HG02938 (cell line): ENCODE measurements around the gene MYL9.

Source experiments
- ATAC-seq: cut with Tn5 transposase; IDR thresholded peaks from one replicate; pipeline ENCODE4 v1.9.1; 2021; ENCODE audit warnings: mild to moderate bottlenecking, moderate library complexity; ENCODE audit not compliant: unreplicated experiment

MYL9 gene

DNA sequence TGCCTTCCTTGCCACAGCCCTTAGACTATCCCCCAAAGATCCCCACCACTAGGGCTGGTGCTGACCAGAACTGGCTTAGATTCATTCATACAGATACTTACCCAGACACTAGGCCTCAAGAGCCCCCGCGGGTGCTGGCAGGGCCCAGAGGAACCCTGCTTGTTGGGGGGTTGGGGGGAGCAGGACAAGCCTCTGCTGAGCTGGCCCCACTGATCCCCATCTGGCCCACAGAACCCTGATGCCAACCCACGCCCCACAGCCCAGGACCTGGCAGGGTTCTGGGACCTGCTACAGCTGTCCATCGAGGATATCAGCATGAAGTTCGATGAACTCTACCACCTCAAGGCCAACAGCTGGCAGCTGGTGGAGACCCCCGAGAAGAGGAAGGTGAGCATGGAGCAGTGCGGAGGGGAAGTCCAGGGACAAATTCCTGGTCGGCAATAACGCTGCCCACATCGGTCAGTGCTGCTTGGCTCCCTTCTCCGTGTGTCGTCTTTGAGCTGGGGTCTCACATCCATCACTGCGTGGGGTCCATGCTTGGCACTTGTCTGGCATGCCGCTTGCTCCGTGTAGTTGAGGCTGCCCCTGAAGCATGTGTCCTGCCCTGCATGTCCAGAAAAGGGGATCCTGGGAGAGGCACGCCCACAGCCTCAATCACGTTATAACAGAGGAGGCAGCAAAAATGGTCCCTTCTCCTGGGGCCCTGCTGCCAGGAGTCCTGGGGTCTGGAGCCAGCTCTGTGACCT lies 15.5 kb upstream of the MYL9 start:
- no peak for ATAC-seq

DNA sequence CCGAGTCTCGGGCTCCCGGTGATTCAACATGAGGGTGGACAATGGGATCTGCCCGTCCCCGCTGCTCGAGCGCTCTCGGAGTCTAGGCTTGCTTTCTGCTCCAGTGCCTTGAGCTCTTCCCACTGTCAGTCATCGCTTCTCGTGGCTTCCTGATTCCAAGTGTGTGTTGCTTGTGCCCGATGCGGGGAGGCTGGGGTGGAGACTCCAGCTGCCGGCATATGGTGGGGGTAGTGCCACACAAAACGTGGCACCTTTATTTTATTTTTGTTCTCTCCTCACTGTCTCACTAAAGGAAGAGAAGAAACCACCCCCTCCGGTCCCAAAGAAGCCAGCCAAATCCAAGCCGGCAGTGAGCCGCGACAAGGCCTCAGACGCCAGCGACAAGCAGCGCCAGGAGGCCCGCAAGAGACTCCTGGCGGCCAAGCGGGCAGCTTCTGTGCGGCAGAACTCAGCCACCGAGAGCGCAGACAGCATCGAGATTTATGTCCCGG lies 14.8 kb upstream of the MYL9 start:
- no peak for ATAC-seq

DNA sequence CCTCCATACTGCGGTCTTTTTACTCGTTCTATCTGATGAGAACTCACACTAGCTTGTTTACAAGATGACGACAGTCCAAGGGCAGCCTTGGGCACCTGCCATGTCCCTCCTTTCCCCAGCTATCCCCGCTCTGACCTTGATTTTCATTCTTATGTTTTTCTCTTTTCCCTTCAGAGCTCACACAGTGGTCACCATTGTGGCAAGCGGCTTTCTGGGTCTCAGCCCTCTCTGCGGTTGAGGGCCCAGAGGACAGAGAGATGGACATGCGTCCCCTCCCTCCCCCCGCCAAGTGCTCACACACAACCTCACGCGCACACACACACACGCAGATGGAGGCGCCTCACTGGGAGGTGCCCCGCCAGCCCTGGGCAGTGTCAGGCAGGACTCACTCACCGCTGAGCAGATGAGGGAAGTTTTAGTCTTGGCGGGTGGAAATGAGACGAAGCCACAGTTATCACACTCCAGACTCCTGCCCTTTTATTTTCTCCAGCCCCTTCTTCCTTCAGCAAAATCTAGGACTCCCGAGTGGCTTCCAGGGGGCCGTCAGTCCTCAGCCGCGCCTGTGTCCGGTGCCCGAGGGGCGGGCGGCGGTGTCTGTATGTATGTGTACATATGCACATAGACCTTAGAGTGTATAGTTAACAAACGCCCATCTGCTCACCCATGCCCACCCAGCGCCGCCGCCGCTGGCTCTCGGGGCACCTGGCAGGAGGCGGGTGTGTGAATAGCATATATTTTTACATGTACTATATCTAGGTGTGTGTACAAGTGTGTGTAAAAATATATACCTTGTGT lies 13.8 kb upstream of the MYL9 start:
- no peak for ATAC-seq

DNA sequence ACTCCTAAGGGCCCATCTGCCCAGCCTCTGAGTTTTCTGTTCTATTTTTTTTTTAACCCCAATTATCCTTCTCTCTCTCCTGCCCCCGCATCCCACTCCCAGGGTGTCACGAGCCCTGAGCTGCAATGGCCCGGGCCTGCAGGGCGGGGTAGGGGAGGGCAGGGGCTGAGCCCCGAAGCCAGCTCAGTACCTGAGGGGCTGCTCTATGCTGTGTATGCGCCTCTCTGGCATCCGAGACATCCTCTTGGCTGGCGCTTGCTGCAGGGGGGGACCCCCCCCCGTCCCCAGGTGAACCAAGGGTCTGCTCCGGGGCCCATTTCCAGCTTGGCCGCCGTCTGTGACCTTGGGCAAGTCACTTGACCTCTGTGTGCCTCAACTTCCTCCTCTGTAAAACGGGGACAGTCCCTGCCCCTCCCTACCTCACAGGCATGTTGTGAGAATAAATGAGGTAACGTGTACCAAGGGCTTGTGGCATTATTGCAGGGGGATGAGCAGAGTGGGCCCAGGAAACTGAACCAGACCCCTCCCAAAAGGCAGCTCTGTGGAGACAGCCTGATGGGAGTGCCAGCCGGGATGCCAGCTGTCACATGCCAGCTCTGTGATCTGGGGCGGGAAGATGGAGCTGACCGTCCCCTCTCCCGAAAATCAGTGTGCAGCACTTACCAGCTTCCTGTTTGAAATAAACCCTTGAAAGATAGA lies 13.0 kb upstream of the MYL9 start:
- no peak for ATAC-seq

DNA sequence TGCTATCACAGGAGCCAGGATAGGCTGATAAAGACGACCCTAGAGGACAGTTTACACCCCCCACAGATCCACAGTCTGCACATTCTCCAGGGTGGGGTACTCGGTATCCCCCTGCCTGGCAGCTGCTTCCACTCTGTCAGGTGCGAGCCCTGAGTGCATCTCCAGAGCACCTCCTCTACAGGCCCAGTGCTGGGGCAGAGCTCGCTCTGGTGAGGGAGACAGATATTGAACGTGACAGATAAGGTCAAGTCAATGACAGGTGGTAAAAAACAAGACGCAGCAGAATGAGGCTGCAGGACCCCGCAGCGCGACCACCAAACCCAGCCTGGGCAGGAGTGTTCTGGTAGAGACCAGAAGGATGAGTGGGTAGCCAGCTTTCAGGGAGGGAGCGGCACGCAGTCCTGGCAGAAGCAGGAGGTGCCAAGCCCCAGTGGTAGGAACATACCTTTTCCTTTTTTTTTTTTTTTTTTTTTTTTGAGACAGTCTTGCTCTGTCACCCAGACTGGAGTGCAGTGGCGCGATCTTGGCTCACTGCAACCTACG lies 12.4 kb upstream of the MYL9 start:
- ATAC-seq, result no peak

DNA sequence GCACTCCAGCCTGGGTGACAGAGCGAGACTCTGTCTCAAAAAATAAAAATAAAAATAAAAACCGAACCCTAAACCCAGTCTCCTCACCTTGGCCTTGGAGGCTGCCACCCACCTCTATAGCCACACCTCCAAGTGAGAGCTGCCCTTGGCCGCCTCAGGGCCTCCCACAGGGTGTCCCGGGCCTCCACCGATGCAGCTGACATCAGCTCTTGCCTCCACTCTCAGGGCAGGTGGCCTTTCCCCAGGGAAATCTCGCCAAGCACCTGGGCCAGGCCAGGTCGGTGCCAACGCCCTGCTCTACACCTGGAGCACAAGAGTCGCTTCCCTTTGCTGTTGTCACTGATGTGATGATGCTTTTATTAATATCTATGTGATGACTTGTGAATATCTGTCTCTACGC lies 8.9 kb upstream of the MYL9 start:
- ATAC-seq, result no peak

DNA sequence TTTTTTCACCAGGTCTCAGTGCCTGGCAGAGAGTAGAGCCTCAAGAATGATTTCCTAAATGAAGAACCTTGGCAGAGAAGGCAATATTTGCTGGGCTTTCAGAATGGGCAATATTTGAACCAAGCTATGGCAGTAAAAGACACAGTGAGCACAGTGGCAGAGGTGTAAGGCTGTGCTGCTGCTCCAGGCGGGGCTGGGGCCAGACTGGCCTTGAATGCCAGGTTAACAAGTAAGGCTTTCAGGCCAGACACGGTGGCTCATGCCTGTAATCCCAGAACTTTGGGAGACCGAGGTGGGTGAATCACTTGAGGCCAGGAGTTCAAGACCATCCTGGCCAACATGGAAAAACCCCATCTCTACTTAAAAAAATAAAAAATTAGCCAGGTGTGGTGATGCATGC lies 8.5 kb upstream of the MYL9 start:
- no peak for ATAC-seq

DNA sequence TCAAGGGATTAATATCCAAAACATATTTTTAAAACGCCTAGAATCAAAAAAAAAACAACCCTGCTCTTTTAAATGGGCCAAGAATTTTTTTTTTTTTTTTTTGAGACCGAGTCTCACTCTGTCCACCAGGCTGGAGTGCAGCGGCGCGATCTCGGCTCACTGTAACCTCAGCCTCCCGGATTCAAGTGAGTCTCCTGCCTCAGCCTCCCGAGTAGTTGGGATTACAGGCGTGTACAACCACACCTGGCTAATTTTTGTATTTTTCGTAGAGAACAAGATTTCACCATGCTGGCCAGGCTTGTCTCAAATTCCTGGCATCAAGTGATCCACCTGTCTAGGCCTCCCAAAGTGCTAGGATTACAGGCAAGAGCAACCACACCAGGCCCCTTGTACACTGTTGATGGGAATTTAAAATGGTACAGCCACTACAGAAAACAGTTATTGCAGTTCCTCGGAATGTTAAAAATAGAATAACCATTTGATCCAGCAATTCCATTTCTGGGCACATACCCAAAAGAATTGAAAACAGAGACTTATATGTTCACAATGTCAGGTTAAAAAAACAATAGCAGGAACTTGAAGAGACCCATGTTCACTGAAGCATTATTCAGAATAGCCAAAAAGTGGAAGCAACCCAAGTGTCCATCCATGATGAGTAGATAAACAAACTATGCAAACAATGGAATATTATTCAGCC lies 3.1 kb upstream of the MYL9 start:
- no peak for ATAC-seq

DNA sequence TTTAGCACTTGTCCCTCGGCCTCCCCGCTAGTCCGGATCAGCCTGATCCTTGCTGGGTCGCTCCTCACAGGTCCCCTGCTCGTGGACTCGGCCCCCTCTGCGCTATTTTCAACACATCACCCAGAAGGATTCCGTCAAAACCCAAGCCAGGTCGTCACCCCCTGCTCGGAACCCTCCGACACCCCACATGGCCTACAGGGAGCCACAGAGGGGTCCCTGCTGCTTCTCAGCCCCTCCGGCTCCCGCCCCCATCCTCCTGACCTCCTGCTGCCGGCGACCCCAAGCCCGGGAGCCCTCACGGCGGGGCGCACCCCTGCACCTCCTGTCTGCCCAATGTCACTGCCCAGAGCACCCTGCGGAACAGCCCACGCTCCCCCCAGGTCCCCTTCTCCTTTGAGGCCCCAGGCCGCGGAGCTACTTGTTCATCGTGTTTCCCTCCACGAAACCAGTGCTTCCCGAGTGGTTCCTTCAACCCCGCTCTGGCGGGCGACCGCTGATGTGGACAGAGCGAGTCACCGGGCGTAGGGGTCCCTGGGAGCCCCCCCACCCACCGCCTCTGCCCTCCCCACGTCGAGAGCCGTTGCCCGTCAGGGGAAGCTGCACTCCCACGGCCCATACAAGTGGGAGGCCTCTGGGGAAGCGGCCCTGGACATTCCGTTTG lies 638 bp upstream of the MYL9 start:
- ATAC-seq, result no peak

DNA sequence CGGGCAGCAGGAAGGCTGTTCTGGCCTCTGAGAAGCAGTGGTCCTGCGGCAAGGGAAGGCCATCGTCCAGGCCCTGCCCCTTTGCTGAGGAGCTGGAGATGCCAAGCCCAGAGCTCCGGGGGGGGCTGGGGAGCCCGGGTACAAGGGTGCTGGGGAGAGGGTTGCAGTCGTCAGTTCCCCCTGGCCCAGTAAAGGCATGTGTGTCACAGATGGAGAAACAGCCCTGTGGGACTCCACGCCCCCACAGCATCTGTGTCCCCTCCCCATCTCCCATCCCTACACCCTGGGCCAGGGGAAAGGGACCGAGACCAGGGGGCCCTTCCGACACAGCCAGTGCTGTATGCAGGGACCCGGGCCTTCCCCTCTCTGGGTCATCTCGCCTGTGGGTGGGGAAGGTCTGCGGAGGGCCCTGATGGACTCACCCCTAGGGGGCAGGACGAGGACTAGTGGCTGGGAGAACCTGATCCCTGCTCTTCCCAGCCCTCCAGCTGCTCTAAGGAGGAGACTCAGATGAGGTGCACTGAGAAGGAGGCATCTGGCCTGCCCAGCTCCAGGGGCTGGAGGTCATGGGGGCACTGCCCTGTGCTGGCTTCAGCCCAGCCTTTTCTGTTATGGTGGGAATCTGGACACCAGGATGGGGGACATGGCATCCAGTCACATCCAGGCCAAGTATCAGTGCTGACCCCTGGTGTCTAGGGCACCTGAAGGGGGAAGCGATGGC lies 609 bp downstream of the MYL9 start:
- no peak for ATAC-seq

DNA sequence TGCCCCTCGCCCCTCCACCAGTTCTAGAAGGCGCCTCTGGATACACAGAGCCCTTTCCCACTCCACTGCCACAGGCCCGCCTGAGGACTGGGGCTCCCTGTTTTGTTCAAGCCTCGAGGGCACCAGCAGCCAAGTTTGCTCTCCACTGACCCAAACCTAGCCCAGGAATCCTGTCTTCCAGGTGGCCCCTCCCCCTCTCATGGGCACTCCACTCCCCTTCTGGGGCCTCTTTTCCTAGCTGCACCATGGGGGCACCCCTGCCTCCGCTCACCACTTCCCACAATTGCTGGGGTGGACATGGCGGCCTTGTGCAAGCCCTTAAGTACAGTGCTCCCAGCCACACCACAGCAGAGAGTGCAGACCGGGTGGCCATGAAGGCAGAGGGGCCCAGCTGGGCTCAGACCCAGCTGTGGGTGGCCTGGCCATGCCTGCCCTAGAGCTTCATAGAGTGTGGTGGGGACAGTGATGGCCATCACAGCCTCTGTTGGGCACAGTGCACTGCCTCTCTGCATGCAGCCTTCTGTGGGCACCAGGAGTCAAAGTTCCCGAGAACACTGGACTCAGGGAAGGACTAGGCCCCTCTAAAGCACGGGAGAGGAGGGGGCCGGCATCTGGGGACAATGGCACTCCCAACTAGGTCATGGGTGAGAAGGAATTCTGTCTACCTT lies 1.3 kb downstream of the MYL9 start:
- ATAC-seq, result no peak

DNA sequence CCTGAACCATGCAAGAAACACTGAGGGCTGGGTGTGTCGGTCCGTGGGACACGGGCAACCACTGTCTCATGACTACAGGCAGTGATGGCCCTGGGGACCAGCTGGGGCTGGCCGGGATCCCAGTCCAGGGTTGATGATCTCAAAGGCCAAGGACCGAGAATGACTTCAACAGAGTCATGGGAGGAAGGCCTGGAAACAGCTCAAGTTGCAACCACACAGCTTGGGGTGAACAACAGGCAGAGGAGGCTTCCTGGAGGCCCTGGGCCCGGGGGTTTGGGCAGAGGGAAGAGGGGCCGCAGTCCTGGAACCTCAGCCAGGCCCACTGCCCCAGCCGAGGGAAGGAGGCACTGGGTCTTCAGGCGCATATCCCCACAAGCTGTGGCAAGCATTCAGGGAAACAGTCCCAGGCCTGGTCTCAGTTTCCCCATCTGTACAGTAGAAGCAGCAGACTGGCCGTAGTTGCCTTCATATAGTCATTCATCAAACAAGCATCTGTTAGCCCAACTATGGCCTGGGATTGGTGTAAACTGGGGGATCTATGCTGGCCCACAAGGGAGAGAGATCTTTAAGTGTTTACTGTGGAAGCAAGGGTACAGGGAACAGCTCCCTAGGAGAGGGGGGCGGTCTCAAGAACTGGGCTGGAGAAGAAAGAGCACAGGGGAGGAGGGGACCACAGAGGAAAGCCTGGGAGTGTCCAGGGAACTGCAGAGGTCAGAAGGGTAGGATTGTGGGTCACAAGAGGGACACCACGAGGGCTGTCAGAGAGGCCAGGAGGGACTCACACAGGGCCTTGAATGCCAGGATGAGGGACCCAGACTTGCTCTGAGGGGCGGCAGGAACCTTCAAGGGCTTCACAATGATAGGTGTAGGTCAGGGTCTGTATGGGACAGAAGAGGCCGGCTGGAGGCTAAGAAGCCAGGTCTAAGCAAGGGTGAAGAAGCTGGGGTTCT lies 2.1 kb downstream of the MYL9 start:
- no peak for ATAC-seq

DNA sequence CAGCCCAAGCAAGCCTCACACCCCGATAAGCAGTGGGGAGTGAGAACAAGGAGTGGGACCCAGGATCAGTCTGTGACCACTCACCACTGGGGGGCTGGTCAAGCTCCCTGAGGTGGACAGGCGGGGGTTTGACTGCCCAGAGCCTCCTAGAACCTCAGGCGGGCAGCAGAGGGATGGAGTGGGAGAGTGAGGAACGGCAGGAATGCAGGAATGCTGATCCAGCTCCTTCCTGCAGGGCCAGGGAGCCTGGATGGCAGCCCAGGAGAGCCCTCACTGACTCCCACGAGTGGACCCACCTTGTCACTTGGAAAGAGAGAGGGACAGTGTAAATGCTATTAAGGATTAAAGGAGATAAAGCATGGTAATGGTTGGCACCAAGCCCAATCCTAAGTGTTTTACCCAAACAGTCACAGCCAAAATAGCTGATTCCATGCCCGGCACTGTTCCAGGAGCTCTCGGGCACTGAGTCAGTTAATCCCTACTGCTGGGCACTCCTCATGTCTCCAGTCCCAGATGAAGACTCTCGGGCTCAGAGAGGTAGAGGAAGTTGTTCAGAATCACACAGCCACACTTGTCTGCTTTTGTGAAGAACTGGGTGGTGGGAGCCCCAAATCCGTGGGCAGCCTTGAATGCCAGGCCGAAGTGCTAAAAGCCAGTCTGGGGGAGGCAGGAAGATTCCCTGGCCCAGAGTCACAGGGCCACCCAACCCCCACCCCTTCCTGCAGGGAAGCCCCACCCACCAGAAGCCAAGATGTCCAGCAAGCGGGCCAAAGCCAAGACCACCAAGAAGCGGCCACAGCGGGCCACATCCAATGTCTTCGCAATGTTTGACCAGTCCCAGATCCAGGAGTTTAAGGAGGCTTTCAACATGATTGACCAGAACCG lies 3.1 kb downstream of the MYL9 start:
- ATAC-seq, result no peak

DNA sequence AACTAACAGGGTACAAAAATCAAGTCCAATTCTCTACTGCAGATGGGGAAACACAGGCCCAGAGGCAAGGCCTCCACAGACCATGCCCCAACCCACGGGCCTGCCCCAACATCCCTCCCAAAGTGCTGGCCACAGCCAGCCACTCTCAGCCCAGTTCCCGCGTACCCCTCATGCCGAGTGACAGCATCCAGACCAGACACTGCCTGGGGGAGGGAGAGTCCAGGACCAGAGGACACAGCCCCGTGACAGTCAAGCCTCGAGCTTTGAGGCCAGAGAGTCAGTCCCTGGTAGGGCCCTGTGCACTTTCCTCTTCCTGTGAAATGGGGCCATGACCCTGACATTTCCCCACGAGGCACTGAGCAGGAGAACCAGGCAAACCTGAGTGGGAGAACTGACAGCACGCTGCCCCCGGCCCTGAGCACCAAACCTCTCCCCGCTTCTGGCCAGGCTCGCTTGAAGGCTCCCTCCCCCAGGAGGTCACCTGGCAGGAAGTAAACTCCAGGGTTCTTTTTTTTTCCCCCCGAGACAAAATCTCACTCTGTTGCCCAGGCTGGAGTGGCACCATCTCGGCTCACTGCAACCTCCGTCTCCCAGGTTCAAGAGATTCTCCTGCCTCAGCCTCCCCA lies 4.9 kb downstream of the MYL9 start:
- no peak for ATAC-seq

DNA sequence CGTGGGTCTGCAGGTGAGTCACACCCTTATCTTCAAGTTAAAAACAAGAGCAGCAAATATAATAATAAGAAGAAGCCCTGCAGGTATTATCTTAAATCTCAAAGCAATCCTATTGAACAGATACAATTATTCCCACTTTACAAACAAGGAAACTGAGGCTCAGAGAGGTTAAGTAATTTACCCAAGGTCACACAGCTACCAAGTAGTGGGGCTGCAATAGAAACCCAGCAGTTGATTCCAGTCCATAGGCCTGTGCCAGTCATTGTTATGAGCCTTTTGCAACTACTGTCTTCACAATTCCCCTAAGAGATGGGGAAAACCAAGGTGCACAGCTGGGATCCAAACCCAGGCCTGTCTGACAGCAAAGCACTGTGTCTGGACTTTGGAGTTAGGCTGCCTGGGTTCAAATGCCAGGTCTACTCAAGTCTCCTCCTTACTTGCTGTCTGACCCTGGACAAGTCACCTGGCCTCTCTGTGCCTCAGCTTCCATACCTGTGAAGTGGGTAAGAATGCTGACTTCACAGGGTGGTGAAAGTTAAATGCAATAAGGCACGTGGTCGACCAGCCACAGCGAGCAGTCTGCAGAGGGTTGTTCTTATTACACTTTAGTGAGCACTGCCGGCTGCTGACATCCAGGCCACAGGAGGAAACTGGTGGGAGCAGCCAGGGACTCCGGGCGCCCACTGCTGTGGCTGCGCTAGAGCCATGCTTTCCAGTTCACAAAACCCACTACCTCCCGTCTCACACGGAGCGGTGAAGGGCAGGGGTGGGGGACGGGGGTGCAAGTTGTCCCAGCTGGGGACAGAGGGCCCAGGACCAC lies 6.1 kb downstream of the MYL9 start:
- no peak for ATAC-seq

DNA sequence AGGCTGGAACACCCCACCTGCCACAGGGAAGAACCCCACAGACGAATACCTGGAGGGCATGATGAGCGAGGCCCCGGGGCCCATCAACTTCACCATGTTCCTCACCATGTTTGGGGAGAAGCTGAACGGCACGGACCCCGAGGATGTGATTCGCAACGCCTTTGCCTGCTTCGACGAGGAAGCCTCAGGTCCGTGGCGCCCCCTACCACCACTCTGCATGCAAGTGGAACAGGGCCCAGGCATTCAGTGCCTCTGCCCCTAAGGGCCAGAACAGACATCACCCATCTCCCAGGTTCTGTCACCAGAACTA lies 6.6 kb downstream of the MYL9 start:
- ATAC-seq, result no peak
